Stimulated activated CD4-positive, alpha-beta T cell treated with anti-CD3 and anti-CD28 coated beads, Interleukin-15, amount 100 ng/mL, for 24 hours (primary cell): ENCODE results near the gene ZFP3.
"Not testable (repeated sequence)": the region's sequence is repeated elsewhere in the genome, so short reads cannot be mapped to it uniquely, and the experiment has no call there.

Experiments used
- DNase-seq: peaks from one replicate; pipeline ENCODE4 v3.0.0-alpha.2; 2020

ZFP3 gene

GRCh38 chr17:5139458-5139732 lies 61.1 kb downstream of the ZFP3 start:
- no peak for DNase-seq

GRCh38 chr17:5142877-5143276 lies 64.6 kb downstream of the ZFP3 start:
- not testable (repeated sequence) for DNase-seq
